Ramos (cell line): ENCODE measurements around the gene DPY19L1.
"Not testable (repeated sequence)": the region's sequence is repeated elsewhere in the genome, so short reads cannot be mapped to it uniquely, and the experiment has no call there.

Source experiments
- in situ Hi-C: fragments of 300-500 bp; cut with MboI; formaldehyde crosslinking; loops from one replicate; pipeline ENCODE4 v1.14.3; 2022; ENCODE audit warnings: low sequenced_read_pairs; ENCODE audit not compliant: unreplicated experiment

Gene DPY19L1

DNA sequence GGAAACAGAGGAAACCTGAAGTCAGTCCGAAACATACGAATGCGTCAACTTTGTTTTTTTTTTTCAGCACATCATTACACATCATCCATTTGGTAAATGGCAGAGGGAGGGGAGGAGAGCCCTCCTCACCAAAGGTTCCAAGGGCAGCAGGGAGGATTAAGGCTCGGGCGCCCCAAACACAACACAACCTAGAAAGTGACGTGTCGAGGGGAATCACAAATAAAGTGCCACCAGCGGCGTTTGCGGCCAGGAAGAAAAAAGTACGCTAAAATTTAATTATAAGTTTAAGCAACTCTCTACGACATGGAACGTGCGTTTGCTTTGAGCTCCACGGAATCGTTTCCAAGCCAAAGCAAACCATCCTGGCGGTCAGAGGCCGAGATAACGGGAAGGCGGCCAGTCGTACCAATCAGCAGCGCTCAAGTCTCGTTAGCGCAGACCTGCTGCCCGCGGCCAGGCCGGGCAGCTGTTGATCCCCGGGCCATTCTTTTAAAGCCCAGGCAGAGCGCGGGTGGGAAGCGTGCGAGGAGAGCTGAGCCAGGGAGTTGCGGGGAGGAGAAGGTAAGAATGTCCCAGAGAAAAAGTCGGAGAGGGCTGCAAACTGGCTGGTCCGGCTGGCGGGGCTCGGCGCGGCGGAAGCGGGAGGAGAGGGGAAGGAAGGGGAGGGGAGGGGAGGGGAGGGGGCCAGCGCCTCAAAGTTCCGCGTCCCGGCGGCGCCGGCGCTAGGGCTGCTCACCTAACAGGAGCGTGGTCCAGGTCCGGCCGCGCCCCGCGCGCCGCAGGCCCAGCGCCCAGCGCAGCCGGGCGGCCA is 719 bp downstream of the DPY19L1 start:
- in situ Hi-C loops, result no loop called here

DNA sequence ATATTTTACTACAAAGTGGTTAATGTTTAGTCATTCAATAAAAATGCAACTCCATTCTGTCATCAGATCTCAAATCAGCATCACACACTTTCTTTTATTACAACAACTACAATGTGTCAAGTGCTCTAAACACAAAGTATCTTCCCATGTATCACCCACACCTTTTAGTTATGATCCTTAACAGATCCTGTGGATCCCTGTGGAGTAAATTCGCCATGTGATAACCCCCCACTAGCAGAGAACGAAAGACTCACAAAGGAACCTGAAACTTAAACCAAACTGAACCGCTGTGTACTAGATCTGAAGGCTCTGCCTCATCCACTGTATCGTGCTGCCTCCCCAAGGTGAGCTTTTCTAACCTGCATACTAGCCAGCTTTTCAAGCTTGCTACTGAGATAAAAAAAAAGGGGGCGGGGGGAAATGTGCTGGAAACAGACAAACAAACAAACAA is 1.7 kb downstream of the DPY19L1 start:
- in situ Hi-C loops, result no loop called here

DNA sequence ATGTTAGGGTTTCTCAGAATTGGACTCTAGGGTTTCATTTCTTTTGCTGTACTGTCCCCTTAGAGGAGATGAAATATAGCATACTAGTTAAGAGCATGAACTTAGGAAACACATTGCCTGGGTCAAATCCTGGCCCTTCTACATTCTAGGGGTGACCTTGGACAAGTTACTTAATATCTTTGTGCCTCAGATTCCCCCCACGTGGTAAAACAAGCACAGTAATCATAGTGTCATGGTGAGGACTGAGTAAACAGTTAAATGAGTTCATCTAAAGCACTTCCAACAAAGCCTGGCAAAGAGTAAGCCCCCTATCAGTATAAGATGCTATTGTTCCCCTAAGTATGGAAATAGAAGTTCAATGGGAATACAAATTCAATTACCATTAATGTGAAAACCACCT is 5.1 kb downstream of the DPY19L1 start:
- in situ Hi-C loops, result no loop called here

DNA sequence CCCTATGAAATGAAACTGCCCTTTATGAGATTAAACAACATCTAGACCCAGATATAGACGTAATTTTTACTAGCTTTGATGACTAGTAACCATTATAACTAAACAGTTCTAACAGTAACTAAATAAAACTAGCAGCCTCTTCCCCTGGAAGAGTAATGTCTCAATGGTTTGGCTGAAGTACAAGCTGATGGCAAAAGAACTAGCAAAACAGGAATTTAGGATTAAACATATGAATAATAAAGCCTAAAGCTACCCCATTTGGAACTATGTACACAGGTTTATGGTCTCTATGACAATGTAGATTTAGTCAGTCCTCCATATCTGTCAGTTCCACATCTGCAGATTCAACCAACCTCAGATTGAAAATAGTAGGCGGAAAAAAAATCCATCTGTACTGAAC is 6.4 kb downstream of the DPY19L1 start:
- in situ Hi-C loops, result no loop called here

GRCh38 chr7:35029311-35029710 is 8.0 kb downstream of the DPY19L1 start:
- in situ Hi-C loops, result no loop called here

- in situ Hi-C loops, result no loop called here
Measured at GRCh38 chr7:35026150-35026549, 11.1 kb downstream of the DPY19L1 start.

DNA sequence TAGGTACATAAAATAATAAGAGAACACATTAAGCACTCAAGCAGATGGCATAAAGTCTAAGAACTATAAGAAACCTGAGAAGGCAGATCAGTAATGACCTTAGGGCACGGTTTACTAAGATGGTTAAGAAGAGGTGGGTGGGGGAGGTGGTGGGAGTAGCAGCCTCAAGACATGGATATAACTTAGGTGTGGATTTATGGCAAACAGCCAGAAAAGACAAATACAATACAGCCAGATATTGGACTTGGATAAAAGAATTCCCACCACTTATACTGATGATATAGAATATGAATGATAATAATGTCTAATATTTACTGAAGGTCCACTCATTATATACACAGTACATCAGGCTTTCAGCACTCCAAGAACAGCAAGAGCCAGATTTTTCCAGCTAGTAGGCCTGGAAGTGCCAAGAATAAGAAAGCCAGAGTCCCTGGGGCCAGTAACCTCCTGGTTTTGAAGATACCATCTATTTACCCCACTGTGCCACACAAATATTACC is 11.9 kb downstream of the DPY19L1 start:
- in situ Hi-C loops, result no loop called here

- in situ Hi-C loops, result no loop called here
Measured at GRCh38 chr7:35024298-35024697, 13.0 kb downstream of the DPY19L1 start.

- in situ Hi-C loops, result no loop called here
Measured at GRCh38 chr7:35022725-35023124, 14.6 kb downstream of the DPY19L1 start.

DNA sequence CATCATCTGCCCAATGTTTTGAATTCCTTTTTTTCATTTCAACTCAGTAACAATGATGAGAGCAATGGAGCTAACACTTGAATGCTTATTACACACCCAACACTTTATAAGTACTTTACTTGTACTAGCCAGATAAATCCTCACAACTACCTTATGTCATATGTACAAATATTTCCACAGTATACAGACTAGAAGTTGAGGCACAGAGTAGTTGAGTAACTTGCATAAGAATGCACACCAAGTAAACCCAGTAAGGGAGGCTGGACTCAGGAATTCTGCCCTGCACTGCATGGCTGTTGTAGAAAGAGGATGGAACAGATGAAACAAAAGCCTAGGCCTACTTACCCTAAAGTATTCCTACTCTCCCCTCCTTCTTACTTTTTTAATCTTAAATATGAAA is 15.8 kb downstream of the DPY19L1 start:
- in situ Hi-C loops, result no loop called here

- in situ Hi-C loops, result no loop called here
Measured at GRCh38 chr7:35019801-35020200, 17.5 kb downstream of the DPY19L1 start.

DNA sequence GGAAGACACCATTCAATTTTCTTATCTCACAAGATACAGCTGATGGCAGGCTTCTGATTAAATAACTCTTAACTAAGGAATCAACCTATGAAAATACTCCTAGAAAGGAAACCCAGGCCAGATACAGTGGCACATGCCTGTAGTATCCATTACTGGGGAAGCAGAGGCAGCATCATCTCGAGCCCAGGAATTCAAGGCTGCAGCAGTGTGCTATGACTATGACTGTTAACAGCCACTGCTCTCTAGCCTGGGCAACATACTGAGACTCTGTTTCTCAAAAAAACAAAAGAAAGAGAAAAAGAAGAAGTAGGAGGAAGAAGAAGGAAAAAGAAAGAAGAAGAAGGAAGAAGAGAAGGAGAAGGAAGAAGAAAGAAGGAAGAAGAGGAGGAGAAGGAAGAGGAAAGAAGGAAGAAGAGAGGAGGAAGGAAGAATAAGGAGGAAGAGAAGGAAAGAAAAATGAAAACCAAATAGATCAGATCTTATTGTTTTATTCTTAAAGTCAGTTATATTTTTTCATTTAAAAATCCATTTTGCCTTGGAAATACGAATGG is 18.0 kb downstream of the DPY19L1 start:
- in situ Hi-C loops, result no loop called here

GRCh38 chr7:35015346-35015859 is 21.9 kb downstream of the DPY19L1 start:
- in situ Hi-C loops, result no loop called here

- in situ Hi-C loops, result no loop called here
Measured at GRCh38 chr7:35012160-35012559, 25.1 kb downstream of the DPY19L1 start.

GRCh38 chr7:35011085-35011484 is 26.2 kb downstream of the DPY19L1 start:
- in situ Hi-C loops, result no loop called here

GRCh38 chr7:35007768-35008167 is 29.5 kb downstream of the DPY19L1 start:
- in situ Hi-C loops, result no loop called here

DNA sequence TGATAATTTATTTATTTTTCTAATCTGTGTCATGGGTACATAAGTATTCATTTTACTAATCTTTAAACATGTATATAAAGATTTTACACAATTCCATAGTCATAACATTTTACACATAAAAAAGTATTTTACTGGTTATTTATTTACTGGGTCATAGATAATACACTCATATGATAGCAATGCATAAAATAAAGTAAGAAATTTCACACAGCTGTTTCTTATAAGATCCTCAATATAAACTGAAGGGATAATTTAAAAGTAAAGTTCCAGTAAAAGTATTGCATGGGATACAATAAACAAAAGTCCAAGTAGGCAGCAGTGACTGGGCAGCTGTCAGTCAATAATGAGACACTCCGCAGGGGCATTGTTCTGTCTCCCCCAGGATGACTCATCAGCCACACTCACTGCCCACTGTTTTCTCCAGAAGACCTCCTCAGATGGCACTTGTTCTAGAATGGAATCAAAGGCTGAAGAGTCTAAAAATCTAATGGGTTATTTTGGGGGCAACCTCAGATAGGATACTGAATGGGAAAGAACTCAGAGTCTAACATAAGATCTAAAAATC is 32.7 kb downstream of the DPY19L1 start:
- in situ Hi-C loops, result no loop called here

DNA sequence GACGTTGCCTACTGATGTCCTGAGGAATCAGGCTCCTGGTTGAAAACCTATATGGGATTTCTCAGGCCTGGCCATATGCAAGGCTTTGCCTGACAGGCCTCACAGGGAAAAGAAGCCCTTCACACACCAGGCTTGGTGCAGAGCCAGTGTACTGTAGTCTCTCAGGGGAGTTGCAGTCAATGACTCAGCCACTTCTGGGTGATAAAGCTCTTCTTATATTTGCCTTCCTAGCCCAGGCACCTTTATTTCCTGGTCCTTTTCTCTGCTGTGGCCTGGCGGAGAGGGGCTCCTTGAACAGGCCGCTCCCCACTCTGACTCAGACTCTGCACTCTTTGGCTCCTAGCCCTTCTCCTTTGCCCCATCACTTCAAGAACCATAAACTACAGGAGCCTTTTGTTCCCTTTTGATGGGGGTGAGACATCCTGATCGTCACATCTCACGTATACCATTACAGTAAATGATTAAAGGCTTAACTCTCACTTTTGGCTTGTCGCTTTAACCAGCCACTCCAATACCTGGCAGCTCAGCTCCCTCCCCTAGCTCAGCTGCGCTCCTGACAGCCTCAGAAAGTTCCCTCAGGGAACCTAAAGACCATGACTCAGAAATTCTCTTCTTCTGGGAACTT is 33.5 kb downstream of the DPY19L1 start:
- in situ Hi-C loops, result no loop called here

DNA sequence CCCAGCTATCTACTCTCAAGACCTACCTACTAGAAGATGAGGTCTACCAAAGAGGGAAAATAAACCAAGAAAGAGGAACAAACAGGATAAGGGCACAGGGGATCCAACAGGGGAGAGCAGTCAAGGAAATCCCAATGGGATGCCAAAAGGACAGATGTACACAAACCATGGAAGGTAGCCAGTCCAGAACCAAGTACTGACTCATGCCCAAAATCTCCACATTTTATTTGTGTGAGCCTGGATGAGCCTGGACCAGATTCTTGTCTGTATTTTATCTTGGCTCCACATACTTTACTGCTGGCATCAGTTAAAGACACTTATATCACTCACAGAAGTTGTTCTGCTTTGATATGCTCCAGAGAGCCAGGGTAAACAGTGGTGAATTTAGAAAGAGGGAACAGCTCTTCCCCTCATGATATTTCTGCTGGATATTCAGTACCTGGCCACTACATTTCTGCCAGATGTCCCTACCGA is 34.1 kb downstream of the DPY19L1 start:
- in situ Hi-C loops, result not testable (repeated sequence)

DNA sequence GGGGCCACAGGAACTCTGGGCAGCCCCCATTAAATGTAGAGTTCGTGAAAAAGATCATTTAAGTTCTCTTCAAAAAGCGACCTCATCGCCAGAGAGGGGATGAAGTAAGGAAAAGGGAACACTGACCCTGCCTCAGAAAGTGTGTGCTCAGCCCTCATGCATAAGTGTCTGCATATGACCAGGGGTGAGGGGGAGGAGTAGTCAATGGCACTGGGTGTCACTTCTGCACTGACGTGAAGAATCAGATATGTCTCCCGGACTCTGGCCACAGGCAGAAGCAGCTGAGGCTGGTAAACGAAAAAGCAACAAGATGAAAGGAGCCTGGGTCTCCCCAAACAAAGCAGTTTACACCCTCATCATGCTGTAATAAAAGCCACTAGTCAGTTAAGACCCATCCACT is 39.0 kb downstream of the DPY19L1 start:
- in situ Hi-C loops, result not testable (repeated sequence)
